ENCODE measurements around the gene AVEN. TPM values are rescaled to one million over a fixed set of nuclear protein-coding genes. Genes with fewer than 3 reads are reported as not detected.

AVEN gene
- total and polyA plus RNA-seq, 2 donors (not counting 3 experiments of a cell fraction or from before 2014, with no cell fraction given) = 7.7 to 23.3 TPM

DNA sequence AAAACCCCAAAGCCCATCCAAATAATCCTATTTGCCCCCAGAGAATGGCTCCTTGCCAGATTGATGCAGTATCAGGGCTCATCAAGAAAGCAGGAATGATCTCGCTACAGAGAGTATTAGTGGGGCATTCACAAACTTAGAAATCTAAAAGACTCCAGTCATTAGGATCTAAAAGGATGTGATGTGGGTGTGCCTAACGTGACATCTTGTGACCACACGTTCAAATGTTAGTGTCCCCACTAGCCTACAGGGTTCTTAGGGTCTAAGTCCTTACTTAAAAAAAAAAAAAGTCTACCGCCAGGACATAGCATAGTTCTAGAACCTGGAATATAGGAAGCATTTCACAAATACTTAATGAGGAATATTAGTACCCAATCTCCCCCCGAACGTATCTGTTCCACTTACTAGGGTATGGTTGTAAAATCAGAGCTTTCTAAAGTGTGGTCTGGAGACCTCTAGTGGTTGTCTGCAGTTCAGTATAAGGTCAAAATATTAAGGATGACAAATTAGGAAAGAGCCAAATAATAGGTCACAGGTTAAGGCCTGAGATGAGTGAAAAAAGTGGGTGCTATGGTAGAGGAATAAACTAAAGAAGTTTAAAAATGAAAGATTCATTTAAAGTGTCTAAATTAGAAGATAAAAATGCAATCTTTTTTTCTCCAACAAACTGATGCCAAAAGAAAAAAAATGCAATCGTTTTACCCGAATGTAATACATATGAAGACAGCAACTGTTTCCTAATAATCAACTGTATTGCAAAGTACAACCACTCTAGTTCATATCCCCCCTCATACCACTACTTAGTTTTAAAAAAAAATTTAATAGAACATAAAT is 75.0 kb downstream of the AVEN start:
- no peaks in the 10 kb centered on the region for H3K27me3 ChIP-seq (ENCODE audit: control insufficient read depth in 2 of 2, insufficient read depth in 2 of 2, low read length in 2 of 2)
- peaks cover 3% of the 10 kb centered on the region for H3K4me1 ChIP-seq (ENCODE audit: control insufficient read depth, extremely low read depth, insufficient read depth, low read length)
- no peaks in the 10 kb centered on the region for H3K9me3 ChIP-seq (replicated peaks; ENCODE audit: control insufficient read depth, insufficient read depth, low read length)
- TF ChIP-seq MAX (IDR thresholded peaks at IDR 0.05; ENCODE audit: insufficient read depth, insufficient read length) = no peak
- TF ChIP-seq GATA2 (IDR thresholded peaks at IDR 0.05; ENCODE audit: insufficient read depth, insufficient read length, low read depth, low read length) = no peak
- TF ChIP-seq, protein P1, sequence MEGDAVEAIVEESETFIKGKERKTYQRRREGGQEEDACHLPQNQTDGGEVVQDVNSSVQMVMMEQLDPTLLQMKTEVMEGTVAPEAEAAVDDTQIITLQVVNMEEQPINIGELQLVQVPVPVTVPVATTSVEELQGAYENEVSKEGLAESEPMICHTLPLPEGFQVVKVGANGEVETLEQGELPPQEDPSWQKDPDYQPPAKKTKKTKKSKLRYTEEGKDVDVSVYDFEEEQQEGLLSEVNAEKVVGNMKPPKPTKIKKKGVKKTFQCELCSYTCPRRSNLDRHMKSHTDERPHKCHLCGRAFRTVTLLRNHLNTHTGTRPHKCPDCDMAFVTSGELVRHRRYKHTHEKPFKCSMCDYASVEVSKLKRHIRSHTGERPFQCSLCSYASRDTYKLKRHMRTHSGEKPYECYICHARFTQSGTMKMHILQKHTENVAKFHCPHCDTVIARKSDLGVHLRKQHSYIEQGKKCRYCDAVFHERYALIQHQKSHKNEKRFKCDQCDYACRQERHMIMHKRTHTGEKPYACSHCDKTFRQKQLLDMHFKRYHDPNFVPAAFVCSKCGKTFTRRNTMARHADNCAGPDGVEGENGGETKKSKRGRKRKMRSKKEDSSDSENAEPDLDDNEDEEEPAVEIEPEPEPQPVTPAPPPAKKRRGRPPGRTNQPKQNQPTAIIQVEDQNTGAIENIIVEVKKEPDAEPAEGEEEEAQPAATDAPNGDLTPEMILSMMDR (IDR thresholded peaks at IDR 0.05; ENCODE audit: extremely low read depth in 1 of 2, insufficient read depth in 1 of 2, low read depth in 1 of 2, low read length in 2 of 2) = peak; percentile 34 to 45
- no peak overlapping the region for H3K4me2 ChIP-seq (ENCODE audit: insufficient read depth, low read length)
- H3K9me1 ChIP-seq (replicated peaks; ENCODE audit: control insufficient read depth, extremely low read depth, insufficient read depth, low read length) = no peaks in the 10 kb centered on the region
- dilution Hi-C loops (cut with MboI; ENCODE audit: extremely low pct_ligation_motif_present, low sequenced_read_pairs) (no loop called here), intact Hi-C loops (cut with micrococcal nuclease) (loop anchor here (1.0 to 10.0 kb wide), 3 partner anchors 199 to 729 kb away; no protein-coding TSS in a partner anchor)
- no peak overlapping the region for H3K9ac ChIP-seq (replicated peaks; ENCODE audit: extremely low read depth, insufficient read depth, low read length)
- no peaks in the 10 kb centered on the region for H3K79me2 ChIP-seq (ENCODE audit: control insufficient read depth, insufficient read depth, low read length)
- no peak overlapping the region for H3K4me3 ChIP-seq (replicated peaks in 1 of 3; ENCODE audit: insufficient read depth in 1 of 3, low read depth in 1 of 3, low read length in 3 of 3)
- no peaks in the 10 kb centered on the region for H4K20me1 ChIP-seq (replicated peaks; ENCODE audit: control insufficient read depth, extremely low read depth, insufficient read depth, low read length)
- FAIRE-seq = peak; percentile 35
- POLR2A ChIA-PET = no interaction called here
- H3K36me3 ChIP-seq (ENCODE audit: control insufficient read depth in 2 of 2, extremely low read depth in 1 of 2, insufficient read depth in 2 of 2, low read length in 2 of 2) = no peaks in the 10 kb centered on the region
- H2AFZ ChIP-seq (ENCODE audit: low read depth, low read length) = no peak overlapping the region
- DNase-seq (ENCODE audit: low read depth, low spot score) = peak; percentile 44
- CTCF ChIA-PET = interaction anchor here (0.6 to 1.0 kb wide), 22 partner anchors 9 to 680 kb away, joined by 3 to 14 read pairs (median 4); partner anchors contain the start of gene AVEN
- no peak overlapping the region for H3K27ac ChIP-seq (ENCODE audit: insufficient read depth, low read depth, low read length)
- BruUV-seq (replicated peaks) = no TSS peak

Measured in endothelial cell of umbilical vein (primary cell).